HG03521 (cell line): ENCODE data around the gene ATPAF1.
"Not testable (repeated sequence)": the region's sequence is repeated elsewhere in the genome, so short reads cannot be mapped to it uniquely, and the experiment has no call there.

Experiments used
- ATAC-seq: cut with Tn5 transposase; IDR thresholded peaks from one replicate; pipeline ENCODE4 v1.9.1; 2021; ENCODE audit warnings: mild to moderate bottlenecking, moderate library complexity; ENCODE audit not compliant: unreplicated experiment

The ATPAF1 gene

DNA sequence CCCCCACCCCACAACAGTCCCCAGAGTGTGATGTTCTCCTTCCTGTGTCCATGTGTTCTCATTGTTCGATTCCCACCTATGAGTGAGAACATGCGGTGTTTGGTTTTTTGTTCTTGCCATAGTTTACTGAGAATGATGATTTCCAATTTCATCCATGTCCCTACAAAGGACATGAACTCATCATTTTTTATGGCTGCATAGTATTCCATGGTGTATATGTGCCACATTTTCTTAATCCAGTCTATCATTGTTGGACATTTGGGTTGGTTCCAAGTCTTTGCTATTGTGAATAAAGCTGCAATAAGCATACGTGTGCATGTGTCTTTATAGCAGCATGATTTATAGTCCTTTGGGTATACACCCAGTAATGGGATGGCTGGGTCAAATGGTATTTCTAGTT is 17.0 kb downstream of the ATPAF1 start:
- ATAC-seq = not testable (repeated sequence)

DNA sequence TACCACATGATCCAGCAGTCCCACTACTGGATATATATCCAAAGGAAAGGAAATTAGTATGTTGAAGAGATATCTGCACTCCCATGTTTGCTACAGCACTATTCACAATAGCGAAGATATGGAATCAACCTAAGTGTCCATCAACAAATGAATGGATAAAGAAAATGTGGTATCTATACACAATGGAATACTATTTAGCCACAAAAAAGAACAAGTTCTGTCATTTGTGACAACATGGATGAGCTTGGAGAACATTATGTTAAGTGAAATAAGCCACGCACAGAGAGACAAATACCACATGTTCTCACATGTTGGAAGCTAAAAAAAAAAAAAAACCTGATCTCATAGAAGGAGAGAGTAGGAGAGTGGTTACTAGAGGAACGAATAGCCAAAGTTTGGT is 17.7 kb downstream of the ATPAF1 start:
- ATAC-seq = no peak

DNA sequence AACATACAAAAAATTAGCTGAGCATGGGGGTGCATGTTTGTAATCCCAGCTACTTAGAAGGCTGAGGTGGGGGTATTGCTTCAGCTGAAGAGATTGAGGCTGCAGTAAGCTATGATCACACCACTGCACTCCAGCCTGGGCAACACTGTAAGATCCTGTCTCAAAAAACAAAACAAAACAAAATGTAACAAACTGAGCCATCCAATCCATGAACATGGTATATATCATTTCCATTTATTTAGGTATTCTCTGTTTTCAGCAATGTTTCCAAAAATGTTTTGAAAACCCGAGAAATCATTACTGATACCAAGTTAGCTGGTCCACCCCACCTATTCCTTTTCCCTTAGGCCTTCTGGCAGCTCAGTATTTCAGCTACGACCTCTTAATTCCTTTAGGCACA is 18.4 kb downstream of the ATPAF1 start:
- ATAC-seq = no peak

DNA sequence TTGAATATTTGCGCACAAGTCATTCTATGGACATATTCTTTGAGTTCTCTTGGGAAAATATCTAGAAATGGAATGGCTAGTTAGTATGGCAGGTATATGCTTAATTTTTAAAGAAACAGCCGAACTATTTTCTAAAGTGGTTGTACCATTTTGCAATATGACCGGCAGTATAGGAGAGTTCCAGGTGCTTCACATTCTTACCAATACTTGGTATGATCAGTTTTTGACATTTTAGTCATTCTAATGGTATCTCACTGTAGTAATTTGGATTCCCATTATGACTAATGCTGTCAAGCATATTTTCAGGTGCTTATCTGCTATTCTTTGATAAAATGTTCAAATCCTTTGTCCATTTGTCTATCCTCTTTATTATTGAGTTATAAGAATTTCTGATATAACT is 20.6 kb downstream of the ATPAF1 start:
- ATAC-seq = no peak

DNA sequence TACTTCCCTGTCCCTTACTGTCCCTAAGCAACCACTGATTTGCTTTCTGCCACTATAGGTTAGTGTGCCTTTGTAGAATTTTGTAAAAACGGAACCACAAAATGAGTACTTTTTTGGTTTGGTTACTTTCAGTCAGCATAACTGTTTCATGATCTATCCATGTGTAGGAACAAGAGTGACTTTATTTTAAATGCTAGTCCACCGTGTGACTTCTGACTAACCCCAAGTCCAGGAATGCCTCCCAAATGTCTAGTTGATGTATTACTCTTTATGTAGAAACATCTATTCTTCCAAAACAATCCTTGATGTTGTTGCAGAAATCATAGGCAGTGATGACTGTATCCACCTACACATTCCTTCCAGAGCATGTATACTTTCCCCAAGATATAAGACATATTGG is 21.3 kb downstream of the ATPAF1 start:
- no peak for ATAC-seq

DNA sequence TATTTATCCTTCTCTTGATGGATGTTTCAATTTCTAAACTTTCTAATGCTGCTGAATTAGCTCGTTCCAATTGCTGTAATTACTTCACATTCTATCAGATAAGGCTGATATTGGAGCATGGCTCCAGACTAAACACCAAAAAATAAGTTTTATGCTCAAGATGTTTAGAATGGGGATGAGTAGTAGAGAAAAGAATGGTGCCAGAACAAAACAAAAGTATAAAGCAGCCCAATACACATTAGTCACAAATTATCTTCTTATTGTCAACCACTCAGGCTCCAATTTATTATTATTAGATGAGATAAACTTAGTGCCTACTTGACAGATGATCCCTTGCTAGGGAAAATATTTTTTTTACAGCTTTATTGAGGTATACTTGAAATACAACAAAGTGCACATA is 21.8 kb downstream of the ATPAF1 start:
- ATAC-seq = no peak

DNA sequence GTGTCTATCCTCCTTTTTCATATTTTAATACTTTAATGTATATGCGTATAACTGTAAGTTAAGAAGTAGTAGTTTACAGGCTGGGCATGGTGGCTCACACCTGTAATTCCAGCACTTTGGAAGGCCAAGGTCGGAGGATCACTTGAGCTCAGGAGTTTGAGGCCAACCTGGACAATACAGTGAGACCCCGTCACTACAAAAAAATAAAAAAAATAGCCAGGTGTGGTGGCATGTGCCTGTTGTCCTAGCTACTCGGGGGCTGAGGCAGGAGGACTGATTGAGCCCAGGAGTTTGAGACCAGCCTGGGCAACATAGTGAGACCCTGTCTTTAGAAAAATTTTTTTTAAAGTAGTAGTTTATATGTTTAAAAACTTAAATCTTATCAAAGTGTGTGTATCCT is 22.3 kb downstream of the ATPAF1 start:
- no peak for ATAC-seq

DNA sequence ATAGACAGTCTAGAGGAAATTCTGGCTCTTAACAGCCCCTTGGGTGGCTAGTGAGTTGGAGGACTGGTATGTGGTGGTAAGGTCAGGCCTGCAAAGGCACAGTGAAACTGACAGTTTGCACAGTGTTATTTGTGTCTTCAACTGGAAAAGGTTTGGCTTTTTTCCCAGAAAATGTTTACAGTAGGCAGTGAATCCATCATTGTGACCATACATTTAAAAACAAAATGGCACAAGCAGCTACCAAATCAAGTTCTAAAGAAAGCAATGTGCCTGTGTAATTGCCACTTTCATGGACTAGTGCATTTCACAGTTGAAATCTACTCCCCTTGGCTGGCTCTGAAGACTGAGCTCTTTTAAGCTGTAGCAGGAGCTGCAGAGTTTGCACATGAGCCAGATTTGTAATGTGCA is 24.8 kb downstream of the ATPAF1 start:
- no peak for ATAC-seq

DNA sequence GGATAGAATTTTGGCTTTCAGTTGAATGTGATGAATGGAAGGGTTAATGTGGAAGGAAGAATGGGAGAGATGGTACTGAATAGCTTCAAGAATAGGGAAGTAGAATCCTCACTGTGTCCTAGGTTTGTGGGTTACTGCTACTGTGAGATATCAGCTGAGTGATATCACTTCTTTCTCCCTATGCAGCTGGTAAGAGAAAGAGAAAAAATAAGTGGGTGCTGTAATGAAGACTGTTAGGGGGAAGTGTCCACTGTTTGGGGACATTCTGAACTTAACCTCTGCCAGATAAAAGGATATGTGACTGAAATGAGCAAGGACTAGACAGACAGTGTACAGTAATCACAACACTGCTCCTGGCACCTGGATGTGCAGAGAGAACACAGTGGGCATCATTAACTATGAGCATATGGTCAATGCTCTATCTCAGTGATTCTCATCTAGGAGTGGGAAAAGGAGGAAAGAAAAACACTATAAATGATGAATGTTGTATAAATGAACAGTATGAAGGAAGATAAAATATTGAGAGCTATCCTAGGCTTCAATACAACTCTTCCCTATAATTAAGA is 26.0 kb downstream of the ATPAF1 start:
- no peak for ATAC-seq

DNA sequence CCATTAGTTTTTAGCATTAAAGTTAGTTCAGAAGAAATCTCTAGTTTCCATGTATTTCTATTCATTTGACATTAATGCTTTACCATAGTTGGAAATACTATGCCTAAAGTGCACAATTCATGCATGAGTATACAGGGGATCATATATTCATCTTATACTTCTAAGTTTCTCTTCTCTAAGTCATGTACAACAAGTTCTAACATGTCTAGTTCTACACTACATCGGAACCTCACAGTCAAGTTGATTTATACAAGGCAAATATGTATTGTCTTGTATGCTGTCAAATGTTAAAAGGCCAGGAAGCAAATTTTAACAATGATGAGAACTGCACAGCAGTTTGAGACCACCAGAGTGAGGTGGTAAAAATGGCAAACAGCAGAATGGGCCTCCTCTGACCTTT is 28.6 kb downstream of the ATPAF1 start:
- no peak for ATAC-seq

DNA sequence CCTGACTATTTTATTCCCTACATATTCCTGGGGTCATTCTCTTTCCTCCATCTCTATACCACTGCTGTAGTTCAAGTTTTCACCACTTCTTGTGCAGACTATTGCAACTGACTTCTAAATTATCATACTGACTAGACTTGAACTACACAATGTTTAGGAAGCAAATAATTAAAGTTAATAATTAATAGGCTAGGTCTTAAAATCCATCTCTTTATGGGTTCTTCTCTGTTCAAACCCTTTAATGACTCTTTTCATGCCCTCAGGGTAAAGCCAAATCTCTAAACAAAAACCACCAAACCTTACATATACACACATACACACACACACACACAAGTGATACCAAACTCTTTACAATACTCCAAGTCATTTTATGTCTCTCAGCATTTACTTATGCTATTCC is 29.2 kb downstream of the ATPAF1 start:
- no peak for ATAC-seq

DNA sequence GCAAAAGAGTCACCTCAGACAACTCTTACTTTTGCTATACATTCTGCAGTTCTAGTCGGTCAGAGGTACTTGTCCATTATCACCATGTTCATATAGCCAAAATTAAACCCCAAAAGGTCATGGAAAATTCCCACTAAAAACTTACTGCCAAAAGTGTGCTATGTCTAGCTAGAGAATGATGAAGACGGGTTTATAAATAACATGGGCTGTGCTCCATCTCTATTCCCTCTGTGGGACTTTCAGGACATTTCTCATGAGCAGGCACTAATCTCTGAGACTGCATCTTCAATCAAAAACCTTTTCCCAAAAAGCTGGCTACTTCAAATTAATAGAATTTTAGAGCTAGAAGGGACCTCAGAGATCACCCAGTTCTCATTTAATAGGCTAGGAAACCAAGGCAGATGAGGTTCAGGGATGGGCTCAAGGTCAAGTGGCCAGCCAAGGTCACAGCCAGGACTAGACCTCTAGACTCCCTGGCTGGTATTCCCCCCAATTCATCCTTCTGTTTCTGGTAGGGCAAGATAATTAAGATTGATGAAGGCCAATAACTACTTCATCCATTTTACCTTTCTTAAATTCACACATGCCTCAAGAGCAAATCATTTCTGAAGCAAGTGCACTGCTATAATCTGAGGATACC is 30.6 kb downstream of the ATPAF1 start:
- ATAC-seq = no peak

DNA sequence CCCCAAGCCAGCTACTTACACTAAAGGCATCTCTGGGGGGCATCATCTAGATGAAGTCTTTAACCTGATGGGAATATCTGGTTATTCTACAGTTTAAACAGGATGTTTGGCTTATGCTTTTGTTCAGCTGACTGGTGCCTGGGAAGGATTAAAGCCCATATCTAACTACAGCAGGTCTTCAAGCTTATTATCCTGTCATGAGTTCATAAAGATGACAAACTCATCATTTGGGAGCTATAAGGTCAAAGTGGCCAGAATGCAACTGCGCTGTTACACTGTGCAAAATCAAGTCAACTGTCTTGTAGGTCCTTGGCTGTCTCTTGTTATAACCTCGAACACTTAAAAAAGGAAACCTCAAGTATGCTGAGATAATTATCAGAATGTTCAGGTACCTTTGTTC is 33.0 kb downstream of the ATPAF1 start:
- ATAC-seq = no peak

DNA sequence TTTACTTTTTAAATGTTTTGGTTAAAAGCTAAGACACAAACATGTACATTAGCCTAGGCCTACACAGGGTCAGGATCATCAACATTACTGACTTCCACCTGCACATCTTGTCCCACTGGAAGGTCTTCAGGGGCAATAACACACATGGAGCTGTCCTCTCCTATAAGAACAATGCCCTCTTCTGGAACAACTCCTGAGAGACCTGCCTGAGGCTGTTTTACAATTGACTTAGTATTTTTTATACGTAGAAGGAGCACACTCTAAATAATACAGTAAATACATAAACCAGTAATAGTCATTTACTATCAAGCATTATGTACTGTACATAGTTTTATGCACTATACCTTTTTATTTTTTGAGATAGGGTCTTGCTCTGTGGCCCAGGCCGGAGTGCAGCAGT is 37.4 kb downstream of the ATPAF1 start:
- no peak for ATAC-seq

DNA sequence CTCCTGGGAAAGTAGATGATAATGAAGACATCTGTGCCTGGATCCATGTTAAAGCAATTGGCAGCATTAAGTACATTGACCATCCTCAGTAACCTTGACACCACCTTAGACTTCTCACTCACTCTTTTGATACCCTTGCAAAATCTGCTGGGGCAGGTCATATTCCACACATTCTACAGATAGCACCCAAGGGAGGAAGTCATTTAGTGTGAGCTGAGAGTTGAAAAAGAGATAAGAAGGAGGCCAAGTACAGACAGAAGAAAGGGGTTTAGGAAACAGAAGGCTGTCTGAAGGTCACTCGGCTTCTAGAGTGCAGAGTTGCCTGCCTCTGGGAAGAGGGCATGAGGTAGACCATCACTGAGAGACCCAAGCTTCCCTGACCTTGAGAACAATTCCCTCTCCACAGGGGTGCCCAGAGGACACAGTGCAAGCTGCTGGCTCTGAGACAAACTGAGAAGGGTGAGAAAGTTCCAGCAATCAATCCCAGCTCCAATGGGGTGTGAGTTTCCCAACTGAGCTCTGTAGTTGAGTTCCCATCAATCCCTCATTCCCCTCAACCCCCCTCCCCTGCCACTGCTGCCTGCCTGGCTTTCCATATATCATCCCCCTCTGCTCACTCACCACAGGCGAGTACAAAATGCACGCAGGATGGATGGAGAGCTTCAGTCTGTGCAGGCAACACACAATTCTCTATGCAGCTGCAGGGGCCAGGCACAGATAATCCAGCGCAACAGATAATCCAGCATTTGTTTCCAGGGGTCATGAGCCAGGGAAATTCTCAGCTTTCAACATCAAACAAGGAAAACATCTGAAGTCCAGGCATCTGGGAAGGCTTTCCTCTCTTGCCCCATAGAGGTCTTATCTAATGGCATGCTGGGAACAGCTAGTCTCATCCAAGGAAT is 44.2 kb downstream of the ATPAF1 start:
- ATAC-seq = no peak

DNA sequence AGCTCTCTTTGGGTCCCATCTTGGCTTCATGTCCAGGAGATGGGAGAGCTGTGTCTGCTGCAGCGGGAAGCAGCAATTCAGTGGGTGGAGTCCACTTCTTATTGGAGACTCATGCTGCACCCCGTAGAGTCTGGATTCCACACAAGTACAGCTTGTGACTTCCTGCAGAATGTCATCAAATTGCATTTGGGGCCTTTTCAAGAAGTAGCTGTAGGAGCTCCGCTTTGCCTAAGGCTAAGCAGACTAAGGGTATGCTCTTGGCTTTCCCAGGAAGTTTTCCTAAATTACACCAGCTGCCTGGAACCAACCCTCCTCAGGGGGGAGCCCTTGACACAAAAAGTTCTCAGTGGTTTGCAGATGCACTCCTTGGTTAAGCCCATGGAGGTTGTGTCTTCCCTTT is 45.8 kb downstream of the ATPAF1 start:
- no peak for ATAC-seq

DNA sequence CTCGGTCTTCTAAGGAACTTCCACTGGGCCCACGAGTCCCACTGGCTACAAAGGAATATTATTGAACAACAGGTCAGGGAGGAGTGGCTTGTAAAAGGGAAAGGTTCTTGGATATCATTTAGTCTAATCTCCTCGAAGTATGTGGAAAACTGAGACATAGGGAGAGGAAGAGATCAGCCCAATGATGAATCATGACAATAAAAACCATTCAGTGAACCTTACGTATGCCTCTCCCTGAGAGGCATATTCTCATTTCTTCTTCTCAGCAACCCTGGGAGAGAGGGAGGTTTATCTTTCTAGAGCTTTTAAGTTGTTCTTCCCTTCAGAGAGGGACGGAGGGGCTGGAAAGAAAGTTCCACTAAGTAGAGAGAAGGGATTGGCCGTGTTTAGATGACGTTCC is 46.2 kb downstream of the ATPAF1 start:
- no peak for ATAC-seq

DNA sequence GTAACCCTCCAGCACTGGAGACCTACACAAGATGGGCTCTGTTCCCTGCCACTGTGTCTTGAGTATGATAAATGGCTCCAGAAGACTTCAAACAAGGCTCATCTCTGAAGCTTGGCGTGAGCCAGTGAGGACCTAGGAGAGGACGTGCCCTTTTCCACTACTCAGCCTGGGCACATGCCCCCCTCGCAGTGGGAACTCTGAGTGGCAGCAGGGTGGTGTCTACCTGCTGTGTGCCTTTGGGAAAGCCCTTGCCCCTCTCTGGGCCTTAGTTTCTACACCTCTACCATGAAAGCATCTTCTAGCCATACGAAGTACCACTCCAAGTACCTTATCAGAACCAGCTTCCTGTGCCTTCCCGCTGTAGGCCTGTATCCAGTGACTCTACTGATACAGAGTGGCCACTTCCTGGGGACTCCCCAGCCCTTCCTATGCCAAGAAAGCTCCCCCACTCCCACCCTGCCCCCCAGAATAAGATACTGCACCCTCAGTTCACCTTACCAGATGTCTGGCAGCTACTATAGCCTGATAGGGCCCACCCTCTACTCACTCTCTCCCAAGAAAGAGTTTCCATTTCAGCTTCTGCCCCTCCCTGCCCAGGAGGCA is 48.4 kb downstream of the ATPAF1 start:
- no peak for ATAC-seq

DNA sequence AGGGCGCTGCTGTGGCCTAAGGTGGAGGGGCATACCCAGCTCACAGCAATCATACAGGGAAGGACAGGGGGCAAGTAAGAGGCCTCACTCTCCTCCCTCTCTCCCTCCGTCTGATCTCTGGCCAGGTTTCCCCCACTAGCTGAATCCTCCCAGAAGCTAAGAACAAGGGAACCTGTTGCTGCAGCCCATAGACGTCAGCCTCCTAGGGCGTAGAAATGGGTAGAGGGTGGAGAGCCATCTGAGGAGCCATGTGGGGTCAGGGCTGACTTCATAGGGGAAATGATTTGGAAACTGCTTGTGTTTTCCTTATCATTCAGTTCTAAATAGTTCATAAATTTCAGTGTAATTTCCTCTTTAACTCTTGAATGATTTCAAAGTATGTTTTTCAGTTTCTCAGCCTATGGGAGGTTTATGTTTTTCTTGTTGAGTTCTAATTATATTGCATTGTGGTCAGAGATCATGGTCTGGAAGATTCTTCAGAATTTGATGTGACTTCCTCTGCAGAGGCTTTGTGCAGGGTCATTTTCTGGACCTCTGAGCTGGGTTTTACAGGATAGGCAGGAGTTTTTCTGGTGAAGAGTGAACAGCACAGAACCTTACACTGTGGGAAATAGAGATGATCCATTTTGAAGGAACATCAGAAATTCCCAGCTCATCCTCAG is 49.3 kb downstream of the ATPAF1 start:
- ATAC-seq = no peak

DNA sequence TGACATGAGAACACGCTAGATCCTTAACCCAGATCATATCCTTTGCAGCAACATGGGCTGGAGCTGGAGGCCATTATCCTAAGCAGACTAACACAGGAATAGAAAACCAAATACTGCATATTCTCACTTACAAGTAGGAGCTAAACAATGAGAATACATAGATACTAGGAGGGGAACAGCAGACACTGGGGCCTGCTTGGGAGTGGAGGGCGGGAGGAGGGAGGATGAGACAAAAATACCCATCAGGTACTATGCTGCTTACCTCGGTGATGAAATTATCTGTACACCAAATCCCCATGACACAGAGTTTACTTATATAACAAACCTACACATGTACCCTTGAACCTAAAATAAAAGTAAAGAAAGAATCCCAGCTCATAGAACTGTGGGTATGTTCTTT is 50.3 kb downstream of the ATPAF1 start:
- no peak for ATAC-seq

DNA sequence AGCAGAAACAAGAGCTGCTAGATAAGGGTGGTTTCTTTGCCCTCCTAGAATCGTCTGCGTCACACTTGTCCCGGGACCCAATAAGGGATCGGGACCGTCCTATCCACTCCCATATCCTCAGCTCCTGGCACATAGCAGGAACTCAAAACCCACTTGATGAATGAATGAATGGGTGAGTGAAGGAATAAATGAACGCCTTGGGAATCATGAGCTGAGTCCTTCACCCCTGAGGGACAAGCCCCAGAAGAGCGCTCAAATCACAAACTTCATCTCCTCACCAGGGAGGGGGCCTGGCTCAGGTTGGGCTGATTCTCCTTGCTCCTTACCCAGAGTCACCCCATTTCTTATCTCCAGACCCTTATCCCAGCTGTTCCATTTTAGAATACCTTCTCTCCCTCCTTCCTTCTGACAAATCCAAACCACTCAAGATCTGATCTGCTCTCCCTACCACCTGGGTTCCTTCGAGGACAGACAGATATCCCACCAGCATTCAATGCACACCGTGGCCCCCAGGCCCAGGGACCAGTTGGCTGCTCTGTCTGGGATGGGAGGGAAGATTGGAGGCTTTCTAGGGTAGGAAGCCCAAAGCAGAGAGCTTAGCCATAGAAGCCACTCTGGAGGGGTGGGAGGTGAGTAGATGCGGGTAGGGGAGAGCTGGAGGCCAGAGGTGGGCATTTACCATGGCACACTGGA is 50.9 kb downstream of the ATPAF1 start:
- no peak for ATAC-seq
